ENCODE data around the gene AFTPH. TPM values are rescaled to one million over a fixed set of nuclear protein-coding genes. Genes with fewer than 3 reads are reported as not detected.

The AFTPH gene
- total and polyA plus RNA-seq, 4 donors, result 27.0 to 78.1 (median 35.0) TPM

DNA sequence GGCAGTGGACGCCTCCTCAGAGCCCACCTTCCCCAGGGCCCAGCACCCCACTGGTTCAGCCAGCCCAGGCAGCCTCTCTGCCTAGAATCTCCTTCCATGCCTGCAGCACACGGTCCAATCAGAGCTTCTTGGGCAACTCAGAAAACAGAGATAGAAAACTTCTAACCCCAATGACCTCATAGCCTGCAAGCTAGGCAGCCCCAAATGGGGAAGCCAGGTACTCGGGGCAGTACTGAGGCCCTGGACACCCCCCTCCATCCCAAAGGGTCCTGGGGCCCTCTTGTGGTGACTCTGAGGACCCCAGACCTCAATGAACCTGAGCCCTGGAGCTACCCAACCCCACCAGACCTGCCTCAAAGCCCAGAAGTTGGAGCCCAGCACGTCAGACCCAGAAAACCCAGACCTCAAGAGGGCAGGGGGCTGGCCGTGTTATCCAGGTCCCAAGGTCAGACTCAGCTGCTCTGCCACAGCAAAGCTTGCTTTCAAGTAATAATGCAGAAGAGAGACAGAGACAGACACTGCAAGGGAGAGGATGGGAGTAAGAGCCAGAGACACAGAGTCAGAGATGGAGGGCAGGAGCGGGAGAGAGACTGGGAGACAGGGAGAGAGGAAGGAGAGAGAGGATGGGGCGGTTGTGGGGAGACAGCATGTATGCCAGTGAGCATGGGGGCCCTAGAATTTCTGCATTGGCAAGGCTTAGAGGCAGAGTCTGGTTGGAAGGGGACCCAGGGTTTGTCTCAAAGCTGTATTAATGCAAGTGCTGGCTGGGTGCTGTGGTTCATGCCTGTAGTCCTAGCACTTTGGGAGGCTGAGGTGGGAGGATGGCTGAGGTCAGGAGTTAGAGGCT is 101.4 kb downstream of the AFTPH start:
- Histone ChIP-seq H3K27me3 (ENCODE audit: control insufficient read depth in 3 of 3, insufficient read depth in 3 of 3, low read length in 2 of 3) (no peaks in the 10 kb centered on the region), H3K27ac (ENCODE audit: low read depth in 1 of 2, low read length in 1 of 2) (no peak overlapping the region), H3K9me3 (ENCODE audit: control insufficient read depth in 4 of 4, insufficient read depth in 3 of 4, low read length in 3 of 4) (no peaks in the 10 kb centered on the region), H3K4me3 (no peak overlapping the region), H3K4me1 (ENCODE audit: control insufficient read depth in 5 of 5, insufficient read depth in 5 of 5, low read length in 5 of 5) (peaks cover 0 to 27% (median 10%) of the 10 kb centered on the region in 5 donors), H3K36me3 (ENCODE audit: control insufficient read depth in 4 of 4, insufficient read depth in 4 of 4, low read length in 4 of 4) (no peaks in the 10 kb centered on the region), H3K9ac (ENCODE audit: insufficient read depth in 1 of 2, low read length in 2 of 2) (no peak overlapping the region)
- no peak for ATAC-seq (ENCODE audit: insufficient read depth, low FRiP score)
- no peak for DNase-seq
- WGBS, 2 donors, result 85 to 89% methylated on average over 7 of the region's 7 CpGs
- TF ChIP-seq CTCF (IDR thresholded peaks at IDR 0.05; ENCODE audit: control extremely low read depth, extremely low read depth), result no peak

DNA sequence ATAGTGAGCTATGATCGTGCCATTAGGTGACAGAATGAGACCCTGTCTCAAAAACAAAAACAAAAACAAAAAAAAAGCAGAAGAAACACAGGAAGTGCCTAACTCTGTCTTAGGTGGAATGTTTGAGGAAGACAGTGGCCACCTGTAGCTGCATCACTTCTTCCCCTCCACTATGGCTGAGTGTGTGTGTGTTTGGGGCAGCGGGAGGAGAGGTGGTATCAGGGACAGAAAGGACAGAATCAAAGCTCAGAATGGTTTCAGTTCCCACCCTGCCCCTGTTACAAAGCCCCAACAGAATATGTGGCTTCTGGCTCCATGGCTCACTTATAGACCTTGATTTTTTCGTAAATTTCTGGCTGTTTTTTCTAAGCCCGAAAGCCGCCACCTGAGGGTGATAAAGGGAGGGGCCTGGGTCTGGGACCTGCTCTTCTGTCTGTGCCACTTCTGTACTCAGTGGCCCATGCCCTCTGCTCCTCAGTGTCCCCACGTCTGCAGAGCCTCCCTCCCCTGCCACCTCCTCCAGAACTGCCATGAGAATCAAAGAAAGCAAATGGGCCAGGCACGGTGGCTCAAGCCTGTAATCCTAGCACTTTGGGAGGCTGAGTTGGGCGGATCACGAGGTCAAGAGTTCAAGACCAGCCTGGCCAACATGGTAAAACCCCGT is 102.2 kb downstream of the AFTPH start:
- WGBS, 2 donors, result 87 to 94% methylated on average over 10 of the region's 10 CpGs
- TF ChIP-seq CTCF (IDR thresholded peaks at IDR 0.05; ENCODE audit: control extremely low read depth, extremely low read depth), result no peak
- DNase-seq (no peak), ATAC-seq (ENCODE audit: insufficient read depth, low FRiP score) (no peak)
- Histone ChIP-seq H3K27ac (ENCODE audit: low read depth in 1 of 2, low read length in 1 of 2) (no peak overlapping the region), H3K27me3 (ENCODE audit: control insufficient read depth in 3 of 3, insufficient read depth in 3 of 3, low read length in 2 of 3) (no peaks in the 10 kb centered on the region), H3K4me1 (ENCODE audit: control insufficient read depth in 5 of 5, insufficient read depth in 5 of 5, low read length in 5 of 5) (peaks cover 0 to 34% (median 16%) of the 10 kb centered on the region in 5 donors), H3K4me3 (no peak overlapping the region), H3K9ac (ENCODE audit: insufficient read depth in 1 of 2, low read length in 2 of 2) (no peak overlapping the region), H3K9me3 (ENCODE audit: control insufficient read depth in 4 of 4, insufficient read depth in 3 of 4, low read length in 3 of 4) (no peaks in the 10 kb centered on the region), H3K36me3 (ENCODE audit: control insufficient read depth in 4 of 4, insufficient read depth in 4 of 4, low read length in 4 of 4) (peaks cover 0 to 7% (median 0%) of the 10 kb centered on the region in 4 donors)

- Histone ChIP-seq H3K4me3 (no peak overlapping the region), H3K27ac (ENCODE audit: low read depth in 1 of 2, low read length in 1 of 2) (no peak overlapping the region), H3K9ac (ENCODE audit: insufficient read depth in 1 of 2, low read length in 2 of 2) (no peak overlapping the region), H3K36me3 (ENCODE audit: control insufficient read depth in 4 of 4, insufficient read depth in 4 of 4, low read length in 4 of 4) (peaks cover 0 to 8% (median 0%) of the 10 kb centered on the region in 4 donors), H3K4me1 (ENCODE audit: control insufficient read depth in 5 of 5, insufficient read depth in 5 of 5, low read length in 5 of 5) (peaks cover 0 to 43% (median 21%) of the 10 kb centered on the region in 5 donors), H3K9me3 (ENCODE audit: control insufficient read depth in 4 of 4, insufficient read depth in 3 of 4, low read length in 3 of 4) (no peaks in the 10 kb centered on the region), H3K27me3 (ENCODE audit: control insufficient read depth in 3 of 3, insufficient read depth in 3 of 3, low read length in 2 of 3) (no peaks in the 10 kb centered on the region)
- ATAC-seq (ENCODE audit: insufficient read depth, low FRiP score) (no peak), DNase-seq (peak in 1 of 3 donors; percentile 55)
- no peak for TF ChIP-seq CTCF (IDR thresholded peaks at IDR 0.05; ENCODE audit: control extremely low read depth, extremely low read depth)
- 71 to 81% methylated on average over 27 of the region's 27 CpGs for WGBS, 2 donors
Measured at GRCh38 chr2:64626963-64627760, 103.0 kb downstream of the AFTPH start.
